ENCODE results near the gene NBEAL1.

GRCh38 chr2:203030545-203030944, 15.9 kb downstream of the NBEAL1 start:
- TF ChIP-seq CTCF (IDR thresholded peaks at IDR 0.05) (no peak), POLR2A (IDR thresholded peaks at IDR 0.05) (no peak)

Measured in esophagus squamous epithelium (tissue), 4 donors.